ENCODE results near the gene ASB13.
A peak's percentile ranks its signal among the peaks of the same experiment; 100 is the strongest.

The ASB13 gene

DNA sequence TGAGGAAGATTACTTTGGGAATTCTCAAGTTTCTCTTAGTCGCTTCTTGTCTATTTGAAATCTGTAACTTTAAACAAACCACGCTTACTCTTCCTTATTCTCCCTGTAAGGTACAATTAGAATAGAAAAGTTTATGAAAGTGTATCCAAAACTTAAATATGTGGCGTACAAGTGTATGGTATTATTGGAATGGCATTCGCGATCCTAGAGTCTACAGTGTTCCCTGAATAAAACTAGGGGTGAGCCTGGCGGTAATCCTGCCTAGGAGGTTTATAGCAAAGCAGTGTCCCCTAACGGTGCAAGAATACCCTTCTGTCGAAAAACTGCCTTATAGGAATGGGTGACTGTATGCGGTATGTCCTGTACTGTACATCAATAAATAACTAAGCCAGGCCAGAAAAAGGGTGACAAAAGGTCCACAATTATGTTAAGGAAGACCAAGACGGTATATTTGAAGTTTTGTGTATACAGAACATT is 19.4 kb upstream of the ASB13 start:
- no peaks in the 10 kb centered on the region for H3K4me1 ChIP-seq (ENCODE audit: control insufficient read depth, insufficient read depth, low read length)
- peak overlapping the region; percentile 69 for H3K4me3 ChIP-seq (ENCODE audit: low read depth, low read length)
- H3K9ac ChIP-seq (ENCODE audit: low read depth, low read length), result no peak overlapping the region
- H3K9me3 ChIP-seq (ENCODE audit: control insufficient read depth, insufficient read depth, low read length), result no peaks in the 10 kb centered on the region
- H3K27me3 ChIP-seq (ENCODE audit: control insufficient read depth, insufficient read depth, low read length), result peaks cover 19% of the 10 kb centered on the region
- no peaks in the 10 kb centered on the region for H3K36me3 ChIP-seq (ENCODE audit: control insufficient read depth, insufficient read depth, low read length)

GRCh38 chr10:5684971-5685763 is 18.8 kb upstream of the ASB13 start:
- Histone ChIP-seq H3K9me3 (ENCODE audit: control insufficient read depth, insufficient read depth, low read length) (no peaks in the 10 kb centered on the region), H3K9ac (ENCODE audit: low read depth, low read length) (peak overlapping the region; percentile 80), H3K4me1 (ENCODE audit: control insufficient read depth, insufficient read depth, low read length) (no peaks in the 10 kb centered on the region)

GRCh38 chr10:5684318-5684970 is 18.0 kb upstream of the ASB13 start, which contains the start of gene TASOR2:
Gene TASOR2, plus strand, starts transcription at chr10:5684838. Its CDS starts 35,805 bp downstream, at chr10:5720643.
- no peaks in the 10 kb centered on the region for H3K4me1 ChIP-seq (ENCODE audit: control insufficient read depth, insufficient read depth, low read length)
- H3K27me3 ChIP-seq (ENCODE audit: control insufficient read depth, insufficient read depth, low read length), result peaks cover 19% of the 10 kb centered on the region
- H3K9ac ChIP-seq (ENCODE audit: low read depth, low read length), result peak within 1 kb of the TSS; percentile 80
- peak within 1 kb of the TSS; percentile 69 for H3K4me3 ChIP-seq (ENCODE audit: low read depth, low read length)
- H3K36me3 ChIP-seq (ENCODE audit: control insufficient read depth, insufficient read depth, low read length), result no peaks in the 10 kb centered on the region
- H3K9me3 ChIP-seq (ENCODE audit: control insufficient read depth, insufficient read depth, low read length), result no peaks in the 10 kb centered on the region

More at GRCh38 chr10:5684971-5685763, 18.8 kb upstream of the ASB13 start:
- Histone ChIP-seq H3K27me3 (ENCODE audit: control insufficient read depth, insufficient read depth, low read length) (peaks cover 19% of the 10 kb centered on the region), H3K4me3 (ENCODE audit: low read depth, low read length) (peak overlapping the region; percentile 69), H3K36me3 (ENCODE audit: control insufficient read depth, insufficient read depth, low read length) (no peaks in the 10 kb centered on the region)

DNA sequence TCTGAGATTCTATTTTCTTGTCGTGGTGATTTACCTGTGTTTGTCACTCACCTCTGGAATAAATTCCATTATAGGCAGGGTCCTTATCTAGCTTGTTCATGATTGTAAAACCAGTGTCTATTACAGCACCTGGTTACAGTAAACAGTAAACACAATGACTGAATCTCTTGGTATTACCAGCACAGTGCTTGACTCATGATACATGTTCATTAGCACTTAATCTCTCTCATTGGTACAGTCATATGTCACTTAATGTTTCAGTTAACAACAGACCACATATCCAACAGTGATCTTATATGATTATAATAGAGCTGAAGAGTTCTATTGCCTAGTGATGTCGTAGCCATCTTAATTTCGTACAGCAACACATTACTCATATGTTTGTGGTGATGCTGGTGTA is 16.7 kb upstream of the ASB13 start:
- peaks cover 23% of the 10 kb centered on the region for H3K27me3 ChIP-seq (ENCODE audit: control insufficient read depth, insufficient read depth, low read length)
- no peaks in the 10 kb centered on the region for H3K9me3 ChIP-seq (ENCODE audit: control insufficient read depth, insufficient read depth, low read length)
- no peaks in the 10 kb centered on the region for H3K36me3 ChIP-seq (ENCODE audit: control insufficient read depth, insufficient read depth, low read length)
- no peak overlapping the region for H3K4me3 ChIP-seq (ENCODE audit: low read depth, low read length)
- H3K4me1 ChIP-seq (ENCODE audit: control insufficient read depth, insufficient read depth, low read length), result no peaks in the 10 kb centered on the region
- H3K9ac ChIP-seq (ENCODE audit: low read depth, low read length), result no peak overlapping the region

DNA sequence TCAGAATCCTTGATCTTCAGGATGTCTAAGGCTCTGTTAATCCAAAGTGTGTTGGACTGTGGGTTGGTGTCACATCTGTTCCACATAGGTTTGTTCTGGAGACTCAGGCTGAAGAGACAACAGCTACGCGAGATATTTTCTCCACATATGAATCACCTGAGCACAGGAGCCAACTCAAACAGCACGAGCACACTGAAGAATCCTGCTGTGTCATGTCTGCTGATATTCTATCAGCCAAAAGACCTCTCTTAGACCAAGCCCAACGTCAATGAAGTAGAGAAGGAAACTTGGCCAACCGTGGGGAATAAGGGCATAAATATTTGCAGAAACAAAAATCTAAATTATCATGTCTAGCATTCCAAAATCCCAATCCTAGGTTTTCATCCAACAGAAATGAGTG is 15.5 kb upstream of the ASB13 start:
- H3K9me3 ChIP-seq (ENCODE audit: control insufficient read depth, insufficient read depth, low read length), result no peaks in the 10 kb centered on the region
- no peak overlapping the region for H3K4me3 ChIP-seq (ENCODE audit: low read depth, low read length)
- no peak overlapping the region for H3K9ac ChIP-seq (ENCODE audit: low read depth, low read length)
- H3K27me3 ChIP-seq (ENCODE audit: control insufficient read depth, insufficient read depth, low read length), result peaks cover 23% of the 10 kb centered on the region
- no peaks in the 10 kb centered on the region for H3K36me3 ChIP-seq (ENCODE audit: control insufficient read depth, insufficient read depth, low read length)
- H3K4me1 ChIP-seq (ENCODE audit: control insufficient read depth, insufficient read depth, low read length), result no peaks in the 10 kb centered on the region

GRCh38 chr10:5679606-5680005 is 13.2 kb upstream of the ASB13 start:
- H3K4me1 ChIP-seq (ENCODE audit: control insufficient read depth, insufficient read depth, low read length), result no peaks in the 10 kb centered on the region
- no peaks in the 10 kb centered on the region for H3K36me3 ChIP-seq (ENCODE audit: control insufficient read depth, insufficient read depth, low read length)
- peaks cover 23% of the 10 kb centered on the region for H3K27me3 ChIP-seq (ENCODE audit: control insufficient read depth, insufficient read depth, low read length)
- no peaks in the 10 kb centered on the region for H3K9me3 ChIP-seq (ENCODE audit: control insufficient read depth, insufficient read depth, low read length)
- H3K4me3 ChIP-seq (ENCODE audit: low read depth, low read length), result no peak overlapping the region
- no peak overlapping the region for H3K9ac ChIP-seq (ENCODE audit: low read depth, low read length)

DNA sequence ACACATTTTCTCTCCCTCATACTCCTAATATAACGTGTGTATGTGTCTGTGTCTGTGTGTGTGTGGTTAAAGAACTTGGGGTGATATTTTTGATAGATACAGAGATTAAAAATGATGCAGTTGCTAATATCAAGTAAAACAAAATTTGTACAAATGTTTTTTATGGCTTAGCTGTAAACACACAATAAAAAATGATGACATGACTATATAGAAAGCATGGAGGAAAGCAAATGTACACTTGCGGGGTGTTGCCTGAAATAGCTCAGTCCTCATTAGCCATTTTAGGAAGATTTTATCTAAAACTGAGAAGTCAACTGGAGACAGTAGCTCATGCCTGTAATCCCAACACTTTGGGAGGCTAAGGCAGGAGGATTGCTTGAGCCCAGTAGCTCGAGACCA is 12.6 kb upstream of the ASB13 start:
- Histone ChIP-seq H3K9ac (ENCODE audit: low read depth, low read length) (no peak overlapping the region), H3K27me3 (ENCODE audit: control insufficient read depth, insufficient read depth, low read length) (peaks cover 23% of the 10 kb centered on the region), H3K4me3 (ENCODE audit: low read depth, low read length) (no peak overlapping the region), H3K36me3 (ENCODE audit: control insufficient read depth, insufficient read depth, low read length) (no peaks in the 10 kb centered on the region), H3K9me3 (ENCODE audit: control insufficient read depth, insufficient read depth, low read length) (no peaks in the 10 kb centered on the region), H3K4me1 (ENCODE audit: control insufficient read depth, insufficient read depth, low read length) (no peaks in the 10 kb centered on the region)

- Histone ChIP-seq H3K4me1 (ENCODE audit: control insufficient read depth, insufficient read depth, low read length) (no peaks in the 10 kb centered on the region), H3K4me3 (ENCODE audit: low read depth, low read length) (no peak overlapping the region), H3K36me3 (ENCODE audit: control insufficient read depth, insufficient read depth, low read length) (no peaks in the 10 kb centered on the region), H3K9ac (ENCODE audit: low read depth, low read length) (no peak overlapping the region), H3K9me3 (ENCODE audit: control insufficient read depth, insufficient read depth, low read length) (no peaks in the 10 kb centered on the region), H3K27me3 (ENCODE audit: control insufficient read depth, insufficient read depth, low read length) (peaks cover 19% of the 10 kb centered on the region)
Observed at GRCh38 chr10:5678397-5679036, 12.1 kb upstream of the ASB13 start.

GRCh38 chr10:5670662-5671375 is 4.4 kb upstream of the ASB13 start:
- no peak overlapping the region for H3K9ac ChIP-seq (ENCODE audit: low read depth, low read length)
- peaks cover 11% of the 10 kb centered on the region for H3K27me3 ChIP-seq (ENCODE audit: control insufficient read depth, insufficient read depth, low read length)
- no peaks in the 10 kb centered on the region for H3K9me3 ChIP-seq (ENCODE audit: control insufficient read depth, insufficient read depth, low read length)
- peaks cover 2% of the 10 kb centered on the region for H3K4me1 ChIP-seq (ENCODE audit: control insufficient read depth, insufficient read depth, low read length)
- no peaks in the 10 kb centered on the region for H3K36me3 ChIP-seq (ENCODE audit: control insufficient read depth, insufficient read depth, low read length)
- no peak overlapping the region for H3K4me3 ChIP-seq (ENCODE audit: low read depth, low read length)

DNA sequence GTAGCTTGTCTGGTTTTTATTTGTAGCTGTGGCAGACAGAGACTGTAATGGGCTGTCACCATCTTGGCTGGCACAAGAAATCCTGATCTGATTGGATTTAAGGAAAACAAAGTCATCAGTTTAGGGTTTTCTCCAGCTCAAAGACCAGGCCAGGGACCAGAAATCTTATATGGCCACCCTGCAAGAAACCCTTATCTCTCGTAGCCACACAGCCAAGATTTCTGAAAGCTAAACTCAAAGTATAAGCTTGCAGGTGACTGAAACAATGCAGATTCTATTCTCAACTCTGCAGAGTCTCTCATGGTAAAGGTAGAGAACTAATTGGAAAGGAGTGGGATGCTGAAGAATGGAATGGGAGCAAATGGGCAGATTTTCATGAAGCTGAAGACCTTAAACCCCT is 3.2 kb upstream of the ASB13 start:
- H3K4me3 ChIP-seq (ENCODE audit: low read depth, low read length), result no peak overlapping the region
- no peaks in the 10 kb centered on the region for H3K36me3 ChIP-seq (ENCODE audit: control insufficient read depth, insufficient read depth, low read length)

DNA sequence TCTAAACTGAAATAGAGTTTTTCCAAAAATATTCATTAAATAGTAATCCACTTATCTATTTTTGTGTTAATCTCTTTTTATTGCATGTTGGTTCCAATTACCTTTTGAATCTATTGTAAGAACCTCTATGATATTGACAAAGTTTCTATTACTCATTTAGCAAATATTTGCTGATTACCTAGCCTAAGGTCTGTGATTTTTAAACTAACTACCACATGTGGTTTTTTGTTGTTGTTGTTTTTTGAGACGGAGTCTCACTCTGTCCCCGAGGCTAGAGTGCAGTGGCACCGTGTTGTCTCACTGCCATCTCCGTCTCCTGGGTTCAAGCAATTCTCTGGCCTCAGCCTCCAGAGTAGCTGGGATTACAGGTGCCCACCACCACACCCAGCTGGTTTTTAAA is 2.0 kb upstream of the ASB13 start:
- no peak overlapping the region for H3K9ac ChIP-seq (ENCODE audit: low read depth, low read length)
- H3K36me3 ChIP-seq (ENCODE audit: control insufficient read depth, insufficient read depth, low read length), result no peaks in the 10 kb centered on the region
- peaks cover 14% of the 10 kb centered on the region for H3K27me3 ChIP-seq (ENCODE audit: control insufficient read depth, insufficient read depth, low read length)
- H3K9me3 ChIP-seq (ENCODE audit: control insufficient read depth, insufficient read depth, low read length), result no peaks in the 10 kb centered on the region
- H3K4me3 ChIP-seq (ENCODE audit: low read depth, low read length), result no peak overlapping the region
- peaks cover 5% of the 10 kb centered on the region for H3K4me1 ChIP-seq (ENCODE audit: control insufficient read depth, insufficient read depth, low read length)

More for the DNA sequence above, 3.2 kb upstream of the ASB13 start:
- peaks cover 2% of the 10 kb centered on the region for H3K4me1 ChIP-seq (ENCODE audit: control insufficient read depth, insufficient read depth, low read length)
- peaks cover 14% of the 10 kb centered on the region for H3K27me3 ChIP-seq (ENCODE audit: control insufficient read depth, insufficient read depth, low read length)
- H3K9me3 ChIP-seq (ENCODE audit: control insufficient read depth, insufficient read depth, low read length), result no peaks in the 10 kb centered on the region
- H3K9ac ChIP-seq (ENCODE audit: low read depth, low read length), result no peak overlapping the region

Data from iPS-15b (cell line).